ENCODE data around the gene EEF2. TPM values are rescaled to one million over a fixed set of nuclear protein-coding genes. Genes with fewer than 3 reads are reported as not detected.

EEF2 gene
- total and polyA plus RNA-seq, 4 donors = 1,335 to 1,977 (median 1,647) TPM

- no peak within 1 kb of the TSS for H3K4me3 ChIP-seq (ENCODE audit: low read depth, low read length)
- no peaks in the 10 kb centered on the region for H3K36me3 ChIP-seq (ENCODE audit: control insufficient read depth, insufficient read depth, low read length)
- H3K9me3 ChIP-seq (ENCODE audit: control insufficient read depth, insufficient read depth, low read length) = no peaks in the 10 kb centered on the region
- no peak for DNase-seq (ENCODE audit: low read depth in 4 of 6, low spot score in 6 of 6)
- under 1% methylated on average over 47 of the region's 51 CpGs for WGBS (ENCODE audit: insufficient coverage)
- no peak within 1 kb of the TSS for H3K27ac ChIP-seq (ENCODE audit: low read depth, low read length)
- H3K27me3 ChIP-seq (ENCODE audit: control insufficient read depth, insufficient read depth, low read length) = peaks cover 22% of the 10 kb centered on the region
- H3K4me1 ChIP-seq (ENCODE audit: control insufficient read depth, insufficient read depth, low read length) = peaks cover 10% of the 10 kb centered on the region
Measured at GRCh38 chr19:3932931-3933810, 52.1 kb downstream of the EEF2 start, which contains the start of gene NMRK2. NMRK2 (plus strand) TSS chr19:3933069; CDS start chr19:3933672, 603 bp downstream.

GRCh38 chr19:3931041-3931440, 54.2 kb downstream of the EEF2 start:
- no peak for DNase-seq (ENCODE audit: low read depth in 4 of 6, low spot score in 6 of 6)
- Histone ChIP-seq H3K4me3 (ENCODE audit: low read depth, low read length) (no peak overlapping the region), H3K27me3 (ENCODE audit: control insufficient read depth, insufficient read depth, low read length) (peaks cover 22% of the 10 kb centered on the region), H3K36me3 (ENCODE audit: control insufficient read depth, insufficient read depth, low read length) (peaks cover 7% of the 10 kb centered on the region), H3K9me3 (ENCODE audit: control insufficient read depth, insufficient read depth, low read length) (no peaks in the 10 kb centered on the region), H3K27ac (ENCODE audit: low read depth, low read length) (no peak overlapping the region), H3K4me1 (ENCODE audit: control insufficient read depth, insufficient read depth, low read length) (peaks cover 10% of the 10 kb centered on the region)
- WGBS (ENCODE audit: insufficient coverage) = 76% methylated on average over 8 of the region's 8 CpGs

Small RNA genes lying within 50 kb of the gene (small RNA-seq; reads per million reads assigned to genes)
- gene SNORD37 (ENCODE audit: low replicate concordance) = 9.0 reads per million, percentile 96 among the genes with 10 or more reads in this experiment

Other genes starting within 250 kb of the EEF2 start
- 10 to 100 TPM; 16.6 to 19.9 TPM for gene APBA3, start 223.8 kb downstream of the EEF2 start, total RNA-seq
- gene APBA3, start 223.8 kb downstream of the EEF2 start, polyA plus RNA-seq (ENCODE audit: insufficient read length in 2 of 2) = 10 to 100 TPM; 20.4 to 27.3 TPM
- 10 to 100 TPM; 33.2 to 77.8 TPM for gene MRPL54, start 222.8 kb downstream of the EEF2 start, total RNA-seq
- 10 to 100 TPM; 43.1 TPM for gene MRPL54, start 222.8 kb downstream of the EEF2 start, polyA plus RNA-seq (ENCODE audit: insufficient read length in 2 of 2)
- not detected for gene RAX2, start 213.2 kb downstream of the EEF2 start, total RNA-seq
- gene RAX2, start 213.2 kb downstream of the EEF2 start, polyA plus RNA-seq (ENCODE audit: insufficient read length in 2 of 2) = under 1 TPM in 1 of 2 donors, not detected in 1; 0.09 TPM
- 10 to 100 TPM; 11.5 to 22.8 TPM for gene MATK, start 199.1 kb downstream of the EEF2 start, total RNA-seq
- 10 to 100 TPM; 61.0 to 62.5 TPM for gene MATK, start 199.1 kb downstream of the EEF2 start, polyA plus RNA-seq (ENCODE audit: insufficient read length in 2 of 2)
- 1 to 10 TPM; 7.7 to 9.0 TPM for gene ZFR2, start 116.4 kb downstream of the EEF2 start, total RNA-seq
- gene ZFR2, start 116.4 kb downstream of the EEF2 start, polyA plus RNA-seq (ENCODE audit: insufficient read length in 2 of 2) = 10 to 100 TPM; 27.9 to 37.6 TPM
- gene ATCAY, start 104.8 kb downstream of the EEF2 start, total RNA-seq = 10 to 100 TPM; 38.1 to 48.9 TPM
- gene ATCAY, start 104.8 kb downstream of the EEF2 start, polyA plus RNA-seq (ENCODE audit: insufficient read length in 2 of 2) = 100 to 1,000 TPM; 134 to 158 TPM
- gene NMRK2, start 52.4 kb downstream of the EEF2 start, total RNA-seq = under 1 TPM in 1 of 2 donors, not detected in 1; 0.28 TPM
- under 1 TPM in 1 of 2 donors, not detected in 1; 0.74 TPM for gene NMRK2, start 52.4 kb downstream of the EEF2 start, polyA plus RNA-seq (ENCODE audit: insufficient read length in 2 of 2)
- gene DAPK3, start 14.4 kb downstream of the EEF2 start, total RNA-seq = 10 to 100 TPM; 40.1 to 52.1 TPM
- gene DAPK3, start 14.4 kb downstream of the EEF2 start, polyA plus RNA-seq (ENCODE audit: insufficient read length in 2 of 2) = 10 to 100 TPM; 67.2 to 79.6 TPM
- gene PIAS4, start 22.3 kb upstream of the EEF2 start, total RNA-seq = 10 to 100 TPM; 24.8 to 26.3 TPM
- gene PIAS4, start 22.3 kb upstream of the EEF2 start, polyA plus RNA-seq (ENCODE audit: insufficient read length in 2 of 2) = 10 to 100 TPM; 33.2 to 37.7 TPM
- gene ZBTB7A, start 81.4 kb upstream of the EEF2 start, total RNA-seq = 1 to 10 TPM; 6.6 to 6.9 TPM
- 10 to 100 TPM; 12.7 to 14.6 TPM for gene ZBTB7A, start 81.4 kb upstream of the EEF2 start, polyA plus RNA-seq (ENCODE audit: insufficient read length in 2 of 2)
- gene MAP2K2, start 138.7 kb upstream of the EEF2 start, total RNA-seq = 100 to 1,000 TPM in 1 of 2 donors, 10 to 100 TPM in 1; 72.6 to 121 TPM
- 100 to 1,000 TPM; 183 to 188 TPM for gene MAP2K2, start 138.7 kb upstream of the EEF2 start, polyA plus RNA-seq (ENCODE audit: insufficient read length in 2 of 2)
- gene CREB3L3, start 168.2 kb upstream of the EEF2 start, total RNA-seq = not detected
- gene CREB3L3, start 168.2 kb upstream of the EEF2 start, polyA plus RNA-seq (ENCODE audit: insufficient read length in 2 of 2) = under 1 TPM; 0.44 to 0.48 TPM
- gene SIRT6, start 197.1 kb upstream of the EEF2 start, total RNA-seq = 1 to 10 TPM; 8.1 to 9.1 TPM
- gene SIRT6, start 197.1 kb upstream of the EEF2 start, polyA plus RNA-seq (ENCODE audit: insufficient read length in 2 of 2) = 10 to 100 TPM; 39.8 to 45.4 TPM
- 1 to 10 TPM; 2.8 to 3.1 TPM for gene ANKRD24, start 197.2 kb upstream of the EEF2 start, total RNA-seq
- gene ANKRD24, start 197.2 kb upstream of the EEF2 start, polyA plus RNA-seq (ENCODE audit: insufficient read length in 2 of 2) = 10 to 100 TPM; 10.4 to 13.7 TPM
- under 1 TPM; 0.69 to 0.77 TPM for gene EBI3, start 244.1 kb upstream of the EEF2 start, total RNA-seq
- 1 to 10 TPM in 1 of 2 donors, under 1 TPM in 1; 0.89 to 1.6 TPM for gene EBI3, start 244.1 kb upstream of the EEF2 start, polyA plus RNA-seq (ENCODE audit: insufficient read length in 2 of 2)

All from spinal cord (tissue), 10 donors.